Hepatocyte (in vitro differentiated cells): ENCODE measurements around the gene BRCA1. TPM values are rescaled to one million over a fixed set of nuclear protein-coding genes. Genes with fewer than 3 reads are reported as not detected.
"Not testable (repeated sequence)": the region's sequence is repeated elsewhere in the genome, so short reads cannot be mapped to it uniquely, and the experiment has no call there.

ENCODE experiments used
- DNase-seq: peaks from one replicate; pipeline ENCODE4 v3.0.0-alpha.2; 2016; ENCODE audit warnings: low spot score
- H2AFZ ChIP-seq: fragments of 200-600 bp; sonication (generic); 2 replicates; pipeline ENCODE4 v1.6.0; 2016; ENCODE audit warnings: antibody characterized with exemption, mild to moderate bottlenecking
- H3K27ac ChIP-seq: fragments of 200-600 bp; sonication (generic); 2 replicates; pipeline ENCODE4 v1.5.1; 2016; ENCODE audit warnings: mild to moderate bottlenecking
- H3K27me3 ChIP-seq: fragments of 200-600 bp; sonication (generic); 2 replicates; pipeline ENCODE4 v1.6.1; 2016
- H3K36me3 ChIP-seq: fragments of 200-600 bp; sonication (generic); replicated peaks from 2 replicates; pipeline ENCODE4 v1.5.1; 2016; ENCODE audit warnings: low read depth; ENCODE audit not compliant: insufficient read depth
- H3K4me1 ChIP-seq: fragments of 200-600 bp; sonication (generic); 2 replicates; pipeline ENCODE4 v1.5.1; 2016; ENCODE audit warnings: mild to moderate bottlenecking, moderate library complexity; ENCODE audit not compliant: insufficient read depth
- H3K4me2 ChIP-seq: fragments of 200-600 bp; sonication (generic); 2 replicates; pipeline ENCODE4 v1.6.0; 2016
- H3K4me3 ChIP-seq: fragments of 200-600 bp; sonication (generic); 2 replicates; pipeline ENCODE4 v1.5.1; 2016; ENCODE audit warnings: mild to moderate bottlenecking
- H3K79me2 ChIP-seq: fragments of 200-600 bp; sonication (generic); 2 replicates; pipeline ENCODE4 v1.6.0; 2017; ENCODE audit warnings: mild to moderate bottlenecking
- H3K9me2 ChIP-seq: fragments of 200-600 bp; sonication (generic); replicated peaks from 2 replicates; pipeline ENCODE4 v1.6.0; 2017; ENCODE audit warnings: mild to moderate bottlenecking; ENCODE audit not compliant: insufficient read depth
- H3K9me3 ChIP-seq: fragments of 200-600 bp; sonication (generic); 2 replicates; pipeline ENCODE4 v1.5.1; 2016; ENCODE audit warnings: low read depth, mild to moderate bottlenecking
- H4K20me1 ChIP-seq: fragments of 200-600 bp; sonication (generic); 2 replicates; pipeline ENCODE4 v1.6.0; 2016; ENCODE audit warnings: mild to moderate bottlenecking; ENCODE audit not compliant: insufficient read depth, poor library complexity, severe bottlenecking
- EZH2 ChIP-seq: fragments of 200-600 bp; sonication (generic); IDR thresholded peaks from 2 replicates; pipeline ENCODE4 v1.6.1; 2016; ENCODE audit warnings: antibody characterized with exemption, mild to moderate bottlenecking, borderline replicate concordance
- EZH2phosphoT487 ChIP-seq: fragments of 200-600 bp; sonication (generic); IDR thresholded peaks from one replicate; pipeline ENCODE4 v1.6.1; 2018; ENCODE audit warnings: antibody characterized with exemption, mild to moderate bottlenecking, low read depth, moderate library complexity; ENCODE audit not compliant: unreplicated experiment, severe bottlenecking
- WGBS: methylation state at CpG from one replicate; pipeline ENCODE4 v1.1.6; 2016; ENCODE audit warnings: low lambda C conversion rate; ENCODE audit errors: missing lambda C conversion rate; 5-methylcytosine and 5-hydroxymethylcytosine counted together
- polyA plus RNA-seq: library from polyadenylated mRNA; unstranded; fragments of >200 nt; fragmentation: Nextera tagmentation; extraction: Ambion mirVana; gene quantifications from 2 replicates; pipeline ENCODE4 v1.2.1, GENCODE V29; 2016
- total RNA-seq: library from RNA; depleted of rRNA; stranded (reverse); fragments of >200 nt; gene quantifications from 2 replicates; pipeline ENCODE4 v1.2.3, GENCODE V29; 2014
- TF ChIP-seq, protein P1 (sequence below): fragments of 200-600 bp; sonication (generic); IDR thresholded peaks from 2 replicates; pipeline ENCODE4 v1.5.1; 2016; ENCODE audit warnings: antibody characterized with exemption, mild to moderate bottlenecking; ENCODE audit not compliant: poor library complexity

Gene BRCA1
- total and polyA plus RNA-seq, 2 experiments from 2014 or later, result 7.0 to 8.0 TPM

DNA sequence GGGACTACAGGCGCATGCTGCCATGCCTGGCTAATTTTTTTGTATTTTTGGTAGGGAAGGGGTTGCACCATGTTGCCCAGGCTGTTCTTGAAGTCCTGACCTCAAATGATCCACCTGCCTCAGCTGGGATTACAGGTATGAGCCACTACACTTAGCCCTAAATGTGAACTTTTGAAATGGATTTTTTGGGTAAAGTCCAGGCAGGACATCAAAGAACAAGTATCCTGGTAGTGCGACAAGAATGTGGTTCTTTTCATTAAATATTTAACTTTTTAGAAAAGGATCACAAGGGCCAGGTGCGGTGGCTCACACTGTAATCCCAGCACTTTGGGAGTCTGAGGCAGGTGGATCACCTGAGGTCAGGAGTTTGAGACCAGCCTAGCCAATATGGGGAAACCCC lies 30.5 kb upstream of the BRCA1 start:
- no peak for DNase-seq
- Histone ChIP-seq H2AFZ (no peak overlapping the region), H3K27me3 (no peaks in the 10 kb centered on the region), H3K4me1 (peaks cover 2% of the 10 kb centered on the region), H3K36me3 (no peaks in the 10 kb centered on the region), H3K27ac (no peak overlapping the region), H3K9me2 (no peaks in the 10 kb centered on the region), H3K79me2 (no peaks in the 10 kb centered on the region), H4K20me1 (no peaks in the 10 kb centered on the region), H3K4me2 (no peak overlapping the region), H3K4me3 (no peak overlapping the region), H3K9me3 (no peaks in the 10 kb centered on the region)
- TF ChIP-seq, protein P1, sequence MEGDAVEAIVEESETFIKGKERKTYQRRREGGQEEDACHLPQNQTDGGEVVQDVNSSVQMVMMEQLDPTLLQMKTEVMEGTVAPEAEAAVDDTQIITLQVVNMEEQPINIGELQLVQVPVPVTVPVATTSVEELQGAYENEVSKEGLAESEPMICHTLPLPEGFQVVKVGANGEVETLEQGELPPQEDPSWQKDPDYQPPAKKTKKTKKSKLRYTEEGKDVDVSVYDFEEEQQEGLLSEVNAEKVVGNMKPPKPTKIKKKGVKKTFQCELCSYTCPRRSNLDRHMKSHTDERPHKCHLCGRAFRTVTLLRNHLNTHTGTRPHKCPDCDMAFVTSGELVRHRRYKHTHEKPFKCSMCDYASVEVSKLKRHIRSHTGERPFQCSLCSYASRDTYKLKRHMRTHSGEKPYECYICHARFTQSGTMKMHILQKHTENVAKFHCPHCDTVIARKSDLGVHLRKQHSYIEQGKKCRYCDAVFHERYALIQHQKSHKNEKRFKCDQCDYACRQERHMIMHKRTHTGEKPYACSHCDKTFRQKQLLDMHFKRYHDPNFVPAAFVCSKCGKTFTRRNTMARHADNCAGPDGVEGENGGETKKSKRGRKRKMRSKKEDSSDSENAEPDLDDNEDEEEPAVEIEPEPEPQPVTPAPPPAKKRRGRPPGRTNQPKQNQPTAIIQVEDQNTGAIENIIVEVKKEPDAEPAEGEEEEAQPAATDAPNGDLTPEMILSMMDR, result no peak
- TF ChIP-seq EZH2phosphoT487, result no peak
- WGBS, result 88% methylated on average over 3 of the region's 3 CpGs

DNA sequence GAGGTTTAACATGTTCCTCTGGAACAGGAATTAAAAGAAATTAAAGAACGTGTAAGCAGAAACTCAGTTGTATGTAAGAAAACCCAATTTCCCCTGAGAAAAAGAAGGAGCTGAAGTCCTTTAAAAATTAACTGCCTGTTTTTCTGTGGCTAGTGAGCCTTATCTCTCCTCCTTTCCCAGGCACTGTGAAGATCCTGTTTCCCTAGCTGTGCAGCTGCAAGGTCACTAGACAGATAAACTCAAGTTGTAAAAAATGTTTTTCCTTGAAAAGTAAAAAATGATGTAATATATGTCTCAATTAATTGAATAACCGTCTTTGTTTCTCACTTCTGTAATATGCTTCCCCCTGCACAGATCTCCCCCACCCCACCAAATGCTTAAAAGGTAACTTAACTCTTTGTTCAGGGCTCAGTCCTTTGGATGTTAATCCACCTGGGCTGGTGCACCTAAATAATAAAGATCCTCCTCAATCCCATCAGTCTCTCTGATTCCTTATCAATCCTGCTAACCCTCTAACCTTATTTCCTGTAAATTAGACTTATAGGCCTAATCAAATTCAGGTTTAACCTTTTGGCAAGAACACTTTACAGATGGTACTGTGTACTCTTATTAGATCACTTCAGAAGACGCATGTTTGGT lies 28.2 kb upstream of the BRCA1 start:
- H3K4me3 ChIP-seq, H4K20me1 ChIP-seq, H3K4me2 ChIP-seq, H3K4me1 ChIP-seq, H3K36me3 ChIP-seq, H3K27me3 ChIP-seq, H3K79me2 ChIP-seq, H3K9me3 ChIP-seq, H3K9me2 ChIP-seq, DNase-seq, H3K27ac ChIP-seq, H2AFZ ChIP-seq: not testable (repeated sequence)
- WGBS, result 93% methylated on average over 3 of the region's 3 CpGs

DNA sequence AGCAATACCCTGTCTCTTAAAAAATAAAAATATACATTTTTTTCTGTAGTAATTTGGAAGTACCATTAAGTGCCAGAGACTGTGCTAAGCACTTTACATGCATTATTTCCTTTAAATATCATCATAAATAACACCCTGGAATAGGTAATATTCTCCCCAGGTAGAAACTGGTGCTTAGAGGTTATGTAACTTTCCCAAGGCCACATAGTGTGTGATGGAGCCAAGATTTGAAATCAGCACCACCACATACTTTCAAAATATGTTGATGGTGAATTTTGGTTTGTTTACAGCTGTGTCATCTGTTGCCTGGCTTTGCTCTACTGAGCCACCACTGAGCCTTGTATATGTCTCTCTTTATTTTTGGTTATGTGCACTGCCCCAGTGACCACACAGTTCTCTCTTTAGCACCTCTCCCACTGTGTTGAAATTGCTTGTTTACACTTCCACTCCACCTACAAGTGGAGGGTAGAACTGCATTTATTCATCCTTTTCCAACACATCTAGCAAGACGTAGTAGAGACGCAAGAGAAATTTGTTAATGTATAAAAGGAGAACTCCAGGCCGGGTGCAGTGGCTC lies 26.8 kb upstream of the BRCA1 start:
- H3K4me3 ChIP-seq, result no peak overlapping the region
- no peaks in the 10 kb centered on the region for H3K27me3 ChIP-seq
- H3K9me2 ChIP-seq, result no peaks in the 10 kb centered on the region
- WGBS, result 95% methylated on average over 3 of the region's 3 CpGs
- DNase-seq, result no peak
- no peak for TF ChIP-seq EZH2
- no peak for TF ChIP-seq EZH2phosphoT487
- TF ChIP-seq, protein P1, result no peak
- H3K27ac ChIP-seq, result no peak overlapping the region
- H4K20me1 ChIP-seq, result no peaks in the 10 kb centered on the region
- H3K9me3 ChIP-seq, result no peaks in the 10 kb centered on the region
- no peaks in the 10 kb centered on the region for H3K36me3 ChIP-seq
- H2AFZ ChIP-seq, result no peak overlapping the region
- peaks cover 2% of the 10 kb centered on the region for H3K4me1 ChIP-seq
- H3K4me2 ChIP-seq, result no peak overlapping the region
- H3K79me2 ChIP-seq, result no peaks in the 10 kb centered on the region

DNA sequence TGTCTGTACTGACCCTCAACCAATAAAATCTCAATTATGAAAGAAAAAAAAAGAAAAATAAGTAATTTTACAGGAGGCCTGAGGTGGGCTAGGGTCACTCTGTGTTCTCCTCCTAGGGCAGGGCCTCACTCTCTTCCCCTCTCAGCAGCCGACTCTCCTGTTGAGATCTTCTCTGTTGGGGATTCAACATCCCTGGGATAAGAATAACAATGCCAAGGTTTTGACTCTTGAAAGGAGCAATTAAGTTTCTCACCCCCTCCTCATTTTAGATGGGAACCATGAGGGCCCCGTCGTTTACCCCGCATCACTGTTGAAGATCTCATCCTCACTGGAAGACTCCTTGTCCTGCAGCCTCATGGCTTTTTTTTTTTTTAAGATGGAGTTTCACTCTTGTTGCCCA lies 21.5 kb upstream of the BRCA1 start:
- no peak overlapping the region for H3K4me3 ChIP-seq
- H3K27ac ChIP-seq, result no peak overlapping the region
- no peaks in the 10 kb centered on the region for H3K27me3 ChIP-seq
- H3K9me2 ChIP-seq, result no peaks in the 10 kb centered on the region
- H4K20me1 ChIP-seq, result no peaks in the 10 kb centered on the region
- no peak overlapping the region for H3K4me2 ChIP-seq
- DNase-seq, result no peak
- WGBS, result 86% methylated on average over 4 of the region's 4 CpGs
- no peaks in the 10 kb centered on the region for H3K79me2 ChIP-seq
- H3K9me3 ChIP-seq, result no peaks in the 10 kb centered on the region
- no peaks in the 10 kb centered on the region for H3K36me3 ChIP-seq
- TF ChIP-seq EZH2 (no peak), EZH2phosphoT487 (no peak)
- TF ChIP-seq, protein P1, result no peak
- no peaks in the 10 kb centered on the region for H3K4me1 ChIP-seq
- H2AFZ ChIP-seq, result no peak overlapping the region
